Subcutaneous adipose tissue (tissue), 4 donors: ENCODE measurements around the gene KLK12. TPM values are rescaled to one million over a fixed set of nuclear protein-coding genes. Genes with fewer than 3 reads are reported as not detected.

Experiments used
- total RNA-seq, 4 donors: library from RNA; depleted of rRNA; stranded (reverse); fragments of >200 nt; gene quantifications; one replicate each; pipeline ENCODE4 v1.1.0, GENCODE V29; 2016
- TF ChIP-seq, protein P1 (sequence below): fragments of 450-650 bp; IDR thresholded peaks from one replicate; pipeline ENCODE4 v1.5.1; 2016; ENCODE audit warnings: low read depth, mild to moderate bottlenecking, control low read depth, antibody characterized with exemption, moderate library complexity

Gene KLK12
- total RNA-seq, 4 donors from 2014 or later, result not detected

GRCh38 chr19:51047031-51047335 lies 12.2 kb upstream of the KLK12 start:
- TF ChIP-seq, protein P1, sequence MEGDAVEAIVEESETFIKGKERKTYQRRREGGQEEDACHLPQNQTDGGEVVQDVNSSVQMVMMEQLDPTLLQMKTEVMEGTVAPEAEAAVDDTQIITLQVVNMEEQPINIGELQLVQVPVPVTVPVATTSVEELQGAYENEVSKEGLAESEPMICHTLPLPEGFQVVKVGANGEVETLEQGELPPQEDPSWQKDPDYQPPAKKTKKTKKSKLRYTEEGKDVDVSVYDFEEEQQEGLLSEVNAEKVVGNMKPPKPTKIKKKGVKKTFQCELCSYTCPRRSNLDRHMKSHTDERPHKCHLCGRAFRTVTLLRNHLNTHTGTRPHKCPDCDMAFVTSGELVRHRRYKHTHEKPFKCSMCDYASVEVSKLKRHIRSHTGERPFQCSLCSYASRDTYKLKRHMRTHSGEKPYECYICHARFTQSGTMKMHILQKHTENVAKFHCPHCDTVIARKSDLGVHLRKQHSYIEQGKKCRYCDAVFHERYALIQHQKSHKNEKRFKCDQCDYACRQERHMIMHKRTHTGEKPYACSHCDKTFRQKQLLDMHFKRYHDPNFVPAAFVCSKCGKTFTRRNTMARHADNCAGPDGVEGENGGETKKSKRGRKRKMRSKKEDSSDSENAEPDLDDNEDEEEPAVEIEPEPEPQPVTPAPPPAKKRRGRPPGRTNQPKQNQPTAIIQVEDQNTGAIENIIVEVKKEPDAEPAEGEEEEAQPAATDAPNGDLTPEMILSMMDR, result no peak

- TF ChIP-seq, protein P1, result no peak
Observed at GRCh38 chr19:51044327-51044726, 9.5 kb upstream of the KLK12 start.

GRCh38 chr19:51043497-51043896 lies 8.7 kb upstream of the KLK12 start:
- TF ChIP-seq, protein P1, result no peak

- TF ChIP-seq, protein P1, result no peak
Observed at GRCh38 chr19:51040151-51040550, 5.3 kb upstream of the KLK12 start.

DNA sequence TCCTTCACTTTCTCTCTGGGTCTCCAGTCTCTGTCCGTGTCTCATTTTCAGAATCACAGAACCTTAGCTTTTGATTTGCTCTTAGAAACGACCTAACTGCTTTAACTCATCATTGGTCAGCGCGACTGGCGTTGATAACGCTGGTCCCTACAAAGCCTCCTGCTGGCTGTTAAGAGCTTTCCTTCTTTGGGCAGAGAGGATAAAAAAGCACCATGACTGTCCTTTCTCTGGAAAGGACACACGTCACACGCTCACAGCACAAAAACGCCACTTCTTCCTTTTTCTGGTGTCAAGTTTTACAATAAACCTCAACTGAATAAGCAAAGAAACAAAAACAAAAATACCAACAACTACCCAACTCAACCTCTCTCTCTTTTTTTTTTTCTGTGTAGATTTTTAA lies 1.7 kb upstream of the KLK12 start:
- TF ChIP-seq, protein P1, result no peak

DNA sequence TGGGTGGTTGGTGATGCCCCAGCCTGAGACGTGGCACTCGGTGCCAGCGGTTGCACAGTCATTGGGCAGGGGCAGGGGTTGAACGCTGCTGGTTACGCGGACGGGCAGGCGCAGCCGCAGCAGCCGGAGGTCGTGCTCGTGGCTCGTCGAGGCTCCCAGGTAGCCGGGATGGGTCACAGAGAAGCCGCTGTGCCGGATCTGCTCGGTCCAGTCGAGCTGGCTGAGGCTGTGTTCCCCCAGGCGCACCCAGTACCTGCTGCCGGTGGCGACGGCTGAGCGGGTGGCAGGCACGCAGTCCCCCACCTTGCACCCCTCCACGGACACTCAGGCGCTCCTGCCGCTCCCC lies 2.9 kb downstream of the KLK12 start:
- TF ChIP-seq, protein P1, result no peak

DNA sequence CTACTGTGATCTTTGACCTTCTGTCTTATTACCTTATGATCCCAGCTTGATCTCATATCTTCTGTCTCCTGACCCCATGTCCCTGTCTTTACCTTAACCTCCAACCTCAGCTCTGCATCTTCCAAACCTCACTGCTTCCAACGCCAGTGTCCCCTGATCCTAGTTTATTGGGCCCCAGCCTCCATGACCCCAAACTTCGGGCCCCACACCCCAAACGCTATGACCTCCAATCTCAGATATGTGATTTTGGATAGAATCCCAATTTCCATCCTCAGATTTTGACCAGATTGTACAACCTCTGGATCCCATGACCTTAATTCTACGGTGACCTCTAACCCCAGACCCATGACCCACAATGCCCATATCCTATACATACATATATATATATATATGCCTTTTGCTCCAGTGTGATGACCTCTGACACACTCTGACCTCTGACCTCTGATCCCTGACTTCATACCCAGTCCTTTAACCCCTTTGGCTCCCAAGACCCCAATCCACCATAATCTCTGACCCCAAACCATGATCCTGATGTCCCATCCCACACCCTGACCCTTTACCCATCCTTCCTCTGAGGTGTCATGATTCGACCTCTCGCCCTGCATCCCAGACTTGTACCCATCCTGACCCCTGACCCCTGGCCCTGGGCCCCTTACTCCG lies 3.5 kb downstream of the KLK12 start:
- TF ChIP-seq, protein P1, result no peak
